SK-N-MC (cell line): Measurements from ENCODE around the gene MORN5.

Experiments
- DNase-seq: peaks from one replicate; pipeline ENCODE4 v3.0.0-alpha.2; 2011; ENCODE audit warnings: low read depth, low spot score
- H3K27ac ChIP-seq: fragments of 200-600 bp; sonication (generic); 2 replicates; pipeline ENCODE4 v1.5.1; 2016; ENCODE audit warnings: mixed run types
- H3K36me3 ChIP-seq: fragments of 200-600 bp; sonication (generic); 2 replicates; pipeline ENCODE4 v1.6.1; 2017; ENCODE audit warnings: antibody characterized with exemption, low read length, mixed read lengths; ENCODE audit not compliant: insufficient read depth
- H3K4me3 ChIP-seq: fragments of 200-600 bp; sonication (generic); 2 replicates; pipeline ENCODE4 v1.5.1; 2016
- H3K9ac ChIP-seq: fragments of 200-600 bp; sonication (generic); 2 replicates; pipeline ENCODE4 v1.8.0; 2017; ENCODE audit warnings: mixed run types, mixed read lengths; ENCODE audit not compliant: insufficient read length
- H3K9me3 ChIP-seq: fragments of 200-600 bp; sonication (generic); 2 replicates; pipeline ENCODE4 v1.6.1; 2017; ENCODE audit warnings: low read depth, mild to moderate bottlenecking, antibody characterized with exemption, low read length, moderate library complexity, mixed read lengths
- EZH2 ChIP-seq: fragments of 200-600 bp; sonication (generic); IDR thresholded peaks from one replicate; pipeline ENCODE4 v1.6.1; 2017; ENCODE audit warnings: antibody characterized with exemption
- FOXP2 ChIP-seq: optimal IDR thresholded peaks from 2 replicates; pipeline ENCODE3; 2011; ENCODE audit warnings: mild to moderate bottlenecking, moderate library complexity; ENCODE audit not compliant: insufficient read depth; ENCODE audit errors: extremely low read length, control extremely low read depth
- POLR2AphosphoS5 ChIP-seq: IDR thresholded peaks from 2 replicates; pipeline ENCODE4 v1.6.1; 2012; ENCODE audit warnings: mild to moderate bottlenecking, low read depth, low read length, borderline replicate concordance

MORN5 gene

DNA sequence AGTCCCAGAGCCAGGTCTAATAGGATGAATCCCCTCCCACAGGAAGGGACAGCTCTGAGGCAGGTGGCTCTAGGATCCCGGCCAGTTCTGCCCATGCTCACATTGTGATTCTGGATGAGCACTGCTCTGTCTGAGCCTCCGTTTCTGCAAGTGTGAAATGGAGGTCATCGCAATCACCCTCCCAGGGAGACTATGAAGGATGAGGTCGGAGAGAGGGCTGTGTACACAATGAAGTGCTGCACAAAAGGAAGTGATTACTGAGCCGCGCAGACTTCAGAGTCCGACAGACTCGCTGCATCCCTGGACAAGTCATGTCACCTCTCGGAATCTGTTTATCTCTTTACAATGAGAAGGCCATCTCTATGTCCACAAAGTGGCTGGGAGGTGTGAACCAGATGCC, 47.4 kb downstream of the MORN5 start:
- DNase-seq, result no peak
- Histone ChIP-seq H3K27ac (no peak overlapping the region), H3K9me3 (no peaks in the 10 kb centered on the region), H3K9ac (no peak overlapping the region), H3K4me3 (no peak overlapping the region), H3K36me3 (no peaks in the 10 kb centered on the region)
- no peak for TF ChIP-seq EZH2
- no peak for TF ChIP-seq FOXP2
- no peak for TF ChIP-seq POLR2AphosphoS5

DNA sequence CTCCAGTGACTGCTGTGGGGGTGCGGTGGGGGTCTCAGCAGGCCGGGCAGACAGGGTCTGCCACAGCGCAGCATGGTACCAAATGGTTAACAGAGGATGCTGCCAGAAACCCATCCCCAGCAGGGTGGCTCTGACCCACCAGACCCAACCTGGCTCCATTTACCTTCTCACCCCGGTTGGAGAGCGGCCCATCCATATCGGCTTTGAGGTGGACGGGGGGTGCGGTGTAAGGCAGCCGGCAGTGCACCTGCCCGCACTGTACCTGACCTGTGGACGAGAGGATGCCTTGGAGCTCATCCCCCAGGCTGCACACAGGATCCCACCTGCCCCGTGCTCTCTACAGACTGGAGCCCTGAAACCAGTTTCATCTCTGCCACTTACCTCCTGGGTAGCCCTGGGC, 49.7 kb downstream of the MORN5 start:
- no peak for TF ChIP-seq EZH2
- no peak for TF ChIP-seq FOXP2
- no peak for TF ChIP-seq POLR2AphosphoS5
- Histone ChIP-seq H3K27ac (no peak overlapping the region), H3K36me3 (no peaks in the 10 kb centered on the region), H3K4me3 (no peak overlapping the region), H3K9me3 (no peaks in the 10 kb centered on the region), H3K9ac (no peak overlapping the region)
- DNase-seq, result no peak

- TF ChIP-seq FOXP2 (no peak), POLR2AphosphoS5 (no peak)
- no peak overlapping the region for H3K27ac ChIP-seq
- no peaks in the 10 kb centered on the region for H3K36me3 ChIP-seq
- no peaks in the 10 kb centered on the region for H3K9me3 ChIP-seq
- no peak overlapping the region for H3K4me3 ChIP-seq
- no peak for DNase-seq
- H3K9ac ChIP-seq, result no peak overlapping the region
Measured at GRCh38 chr9:122212473-122213004, 52.8 kb downstream of the MORN5 start.

GRCh38 chr9:122213102-122213588, 53.4 kb downstream of the MORN5 start:
- no peak for DNase-seq
- TF ChIP-seq EZH2 (no peak), FOXP2 (no peak), POLR2AphosphoS5 (no peak)
- Histone ChIP-seq H3K9me3 (no peaks in the 10 kb centered on the region), H3K9ac (no peak overlapping the region), H3K36me3 (no peaks in the 10 kb centered on the region), H3K4me3 (peak overlapping the region; percentile 75), H3K27ac (no peak overlapping the region)

DNA sequence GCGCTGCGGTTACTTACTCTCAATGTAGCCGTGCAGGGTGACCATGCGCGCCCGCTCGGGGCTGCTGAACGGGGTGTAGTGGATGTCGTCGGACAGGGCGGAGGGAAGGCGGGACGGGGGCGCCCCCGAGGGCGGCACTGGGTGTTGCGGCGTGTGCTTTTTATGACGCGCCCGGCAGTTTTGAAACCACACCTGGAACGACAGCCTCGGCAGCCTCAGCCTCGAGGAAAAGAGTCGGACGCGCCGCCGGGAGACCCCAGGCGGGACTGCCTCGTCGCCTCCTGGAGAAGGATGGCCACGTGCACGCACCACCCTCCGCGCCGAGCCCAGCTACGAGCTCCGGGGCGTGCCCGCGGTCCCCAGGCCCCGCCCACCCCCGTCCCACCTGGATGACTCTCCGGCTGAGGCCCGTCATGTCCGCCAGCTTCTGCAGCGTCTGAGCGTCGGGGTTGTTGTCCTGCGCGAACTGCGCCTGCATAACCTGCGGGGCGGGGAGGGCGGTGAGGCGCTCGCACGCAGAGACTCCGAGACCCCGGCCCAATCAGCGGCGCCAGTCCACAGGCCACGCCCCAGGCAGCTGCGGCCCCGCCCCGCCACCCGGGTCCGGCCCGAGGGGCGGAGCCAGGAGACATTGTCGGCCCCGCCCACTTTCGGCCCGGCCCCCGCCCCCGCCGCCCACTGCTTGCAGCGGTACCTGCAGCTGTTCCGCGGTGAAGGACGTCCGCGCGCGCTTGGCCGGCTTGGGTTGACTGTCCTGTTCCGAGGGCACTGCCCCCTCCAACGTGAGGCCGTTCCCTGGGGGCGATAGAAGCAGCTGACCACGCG, 54.1 kb downstream of the MORN5 start:
- Histone ChIP-seq H3K9ac (no peak overlapping the region), H3K27ac (no peak overlapping the region), H3K4me3 (peak overlapping the region; percentile 75), H3K36me3 (no peaks in the 10 kb centered on the region), H3K9me3 (no peaks in the 10 kb centered on the region)
- no peak for DNase-seq
- TF ChIP-seq POLR2AphosphoS5 (no peak), FOXP2 (no peak)

DNA sequence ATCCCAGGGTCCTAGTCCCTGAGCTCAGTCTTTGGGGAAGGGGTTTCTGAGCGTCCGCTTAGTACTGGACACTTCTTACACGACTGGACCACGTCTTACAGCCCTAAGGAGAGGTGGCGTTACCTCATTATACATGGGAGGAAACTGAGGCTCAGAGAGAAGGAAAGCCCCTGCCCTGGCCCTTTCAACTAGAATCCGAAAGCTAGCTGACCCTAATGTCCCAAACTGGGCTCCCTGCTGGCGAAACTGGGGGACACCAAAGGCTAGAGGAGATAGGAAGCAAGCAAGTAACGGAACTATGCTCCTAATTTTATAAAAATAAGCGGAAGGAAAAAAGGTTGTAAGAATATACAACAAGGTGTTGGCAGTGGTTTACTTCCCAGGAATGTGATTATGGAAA, 54.8 kb downstream of the MORN5 start:
- Histone ChIP-seq H3K36me3 (no peaks in the 10 kb centered on the region), H3K4me3 (peak overlapping the region; percentile 75; the same call in 1 of the 2 replicates), H3K9ac (no peak overlapping the region), H3K9me3 (no peaks in the 10 kb centered on the region), H3K27ac (no peak overlapping the region)
- DNase-seq, result no peak
- TF ChIP-seq EZH2, result no peak

GRCh38 chr9:122215663-122216062, 56.0 kb downstream of the MORN5 start:
- no peaks in the 10 kb centered on the region for H3K36me3 ChIP-seq
- DNase-seq, result no peak
- H3K4me3 ChIP-seq, result no peak overlapping the region
- H3K9ac ChIP-seq, result no peak overlapping the region
- no peak overlapping the region for H3K27ac ChIP-seq
- TF ChIP-seq POLR2AphosphoS5 (no peak), EZH2 (no peak), FOXP2 (no peak)
- no peaks in the 10 kb centered on the region for H3K9me3 ChIP-seq

DNA sequence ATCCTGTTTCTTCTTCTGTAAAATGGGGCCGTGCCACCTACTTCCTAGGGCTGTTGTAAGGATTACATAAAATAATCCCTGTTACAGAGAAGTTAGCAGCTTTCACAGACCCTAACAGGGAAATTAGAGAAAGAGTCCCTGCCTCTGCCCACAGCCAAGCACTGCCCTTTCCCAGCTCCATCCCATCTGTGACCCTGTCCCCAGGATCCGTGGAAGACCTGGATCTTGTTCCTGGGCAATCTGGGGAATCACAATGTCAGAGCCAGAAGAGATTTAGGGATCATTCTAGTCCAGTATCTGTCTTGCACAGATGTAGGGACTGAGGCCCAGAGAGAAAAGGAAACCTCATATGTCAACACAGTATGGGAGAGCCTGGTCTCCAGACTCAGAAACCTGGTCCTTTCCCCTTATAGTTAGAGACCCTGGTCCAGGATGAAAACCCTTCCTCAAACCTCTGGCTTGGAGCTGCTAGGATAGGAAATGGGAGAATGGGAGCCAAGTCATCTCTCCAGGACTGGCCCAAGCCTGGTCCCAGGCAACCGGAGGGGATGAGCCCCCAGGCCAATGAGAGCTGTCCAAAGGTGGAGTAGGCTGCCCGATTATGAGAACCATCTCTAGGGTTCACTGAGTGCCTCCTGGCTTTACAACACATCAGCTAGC, 56.6 kb downstream of the MORN5 start:
- no peak overlapping the region for H3K9ac ChIP-seq
- H3K36me3 ChIP-seq, result no peaks in the 10 kb centered on the region
- no peaks in the 10 kb centered on the region for H3K9me3 ChIP-seq
- no peak overlapping the region for H3K4me3 ChIP-seq
- TF ChIP-seq POLR2AphosphoS5 (no peak), FOXP2 (no peak), EZH2 (no peak)
- no peak for DNase-seq
- no peak overlapping the region for H3K27ac ChIP-seq

DNA sequence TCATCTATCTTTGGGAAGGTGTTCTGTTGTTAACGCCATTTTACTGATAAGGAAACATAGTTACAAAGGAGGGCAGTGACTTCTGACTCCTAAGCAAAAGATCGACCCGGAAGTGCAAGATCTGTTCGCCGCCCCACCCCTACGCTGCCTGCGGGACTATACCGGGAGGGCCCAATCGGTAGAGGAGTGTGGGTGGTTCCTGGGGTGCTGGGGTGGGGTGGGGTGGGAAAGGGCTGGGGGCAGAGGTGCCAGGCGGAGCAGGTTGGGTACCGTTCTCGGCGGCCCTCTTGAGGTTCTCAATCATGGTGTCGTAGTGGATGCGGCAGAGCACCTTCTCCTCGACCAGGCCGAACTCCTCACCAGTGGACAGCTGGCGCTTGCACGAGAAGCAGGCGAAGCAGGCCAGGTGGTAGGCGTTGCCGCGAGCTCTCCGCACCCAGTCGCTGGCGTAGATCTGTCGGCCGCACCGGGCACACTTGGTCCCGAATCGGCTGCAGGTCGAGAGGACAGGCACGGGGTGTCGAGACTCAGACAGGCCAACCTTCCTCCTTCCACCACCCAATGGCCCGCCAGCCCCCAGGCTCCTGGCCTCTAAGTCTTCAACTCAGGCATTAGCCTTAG, 57.2 kb downstream of the MORN5 start:
- no peak for DNase-seq
- H3K4me3 ChIP-seq, result no peak overlapping the region
- TF ChIP-seq EZH2 (no peak), POLR2AphosphoS5 (no peak), FOXP2 (no peak)
- H3K36me3 ChIP-seq, result no peaks in the 10 kb centered on the region
- H3K9ac ChIP-seq, result no peak overlapping the region
- no peak overlapping the region for H3K27ac ChIP-seq
- no peaks in the 10 kb centered on the region for H3K9me3 ChIP-seq
